Measurements from ENCODE around the gene COX7B2. TPM values are rescaled to one million over a fixed set of nuclear protein-coding genes. Genes with fewer than 3 reads are reported as not detected.

COX7B2 gene
- total RNA-seq, 1 experiment from 2014 or later: not detected

- no peak for DNase-seq (ENCODE audit: low read depth)
Observed at GRCh38 chr4:46720055-46720454, 189.0 kb downstream of the COX7B2 start.

GRCh38 chr4:46717950-46718349 lies 191.1 kb downstream of the COX7B2 start:
- DNase-seq (ENCODE audit: low read depth): no peak

GRCh38 chr4:46715468-46715867 lies 193.6 kb downstream of the COX7B2 start:
- no peak for DNase-seq (ENCODE audit: low read depth)

GRCh38 chr4:46698891-46699290 lies 210.2 kb downstream of the COX7B2 start:
- no peak for DNase-seq (ENCODE audit: low read depth)

Other genes with a start within 250 kb of the COX7B2 start
- not detected in 2 replicates for gene GABRA4, start 84.3 kb upstream of the COX7B2 start, total RNA-seq (2014; rRNA removed)
- not detected in 2 replicates for gene GABRB1, start 122.3 kb upstream of the COX7B2 start, total RNA-seq (2014; rRNA removed)